HG02943 (cell line): Measurements from ENCODE around the gene FXYD6.
"Not testable (repeated sequence)": the region's sequence is repeated elsewhere in the genome, so short reads cannot be mapped to it uniquely, and the experiment has no call there.

Experiments
- ATAC-seq: cut with Tn5 transposase; IDR thresholded peaks from one replicate; pipeline ENCODE4 v1.9.1; 2021; ENCODE audit warnings: mild to moderate bottlenecking, low read depth, moderate library complexity; ENCODE audit not compliant: unreplicated experiment

FXYD6 gene, protein sequence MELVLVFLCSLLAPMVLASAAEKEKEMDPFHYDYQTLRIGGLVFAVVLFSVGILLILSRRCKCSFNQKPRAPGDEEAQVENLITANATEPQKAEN

DNA sequence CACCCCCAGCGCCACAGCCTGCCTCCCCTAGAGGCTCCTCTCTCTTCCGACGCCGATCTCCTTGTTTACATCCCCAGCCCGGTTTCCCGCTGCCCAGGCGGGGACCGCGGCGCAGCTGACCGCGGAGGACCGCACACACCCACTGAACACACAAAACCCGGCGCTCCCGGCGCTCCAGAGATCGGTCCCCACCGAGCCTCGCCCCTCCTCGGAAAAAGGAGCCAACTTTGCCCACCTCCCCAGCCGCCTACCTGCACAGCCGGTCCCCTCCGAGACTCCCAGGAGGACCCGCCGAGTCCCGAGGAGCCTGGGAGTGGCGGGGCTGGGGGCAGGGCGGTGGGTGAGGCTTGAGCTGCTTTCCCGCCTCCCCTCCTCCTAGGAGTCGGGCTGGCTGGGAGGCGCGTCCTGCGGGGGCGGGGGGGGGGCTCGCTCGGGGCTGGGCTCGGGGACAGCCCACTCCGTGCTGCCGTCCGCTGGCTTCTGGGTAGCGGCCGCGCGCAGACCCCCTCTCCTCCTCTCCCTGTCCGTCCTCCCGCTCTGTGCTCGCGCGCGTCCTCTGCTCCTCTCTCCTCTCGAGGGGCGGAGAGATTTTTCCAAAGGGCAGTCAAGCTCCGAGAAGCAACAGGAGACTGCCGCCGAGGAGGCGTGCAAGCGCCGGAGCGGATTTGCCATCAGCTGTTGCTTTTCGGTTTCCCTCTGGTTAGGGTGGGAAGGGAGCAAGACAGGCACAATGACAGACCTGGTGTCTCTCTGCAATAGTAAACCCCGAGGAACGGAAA lies at the start of gene FXYD6:
Gene FXYD6 (minus strand): TSS at position 318 of the 779 bp plus-strand sequence. CDS start 33,882 bp downstream, outside the sequence.
- ATAC-seq = no peak

DNA sequence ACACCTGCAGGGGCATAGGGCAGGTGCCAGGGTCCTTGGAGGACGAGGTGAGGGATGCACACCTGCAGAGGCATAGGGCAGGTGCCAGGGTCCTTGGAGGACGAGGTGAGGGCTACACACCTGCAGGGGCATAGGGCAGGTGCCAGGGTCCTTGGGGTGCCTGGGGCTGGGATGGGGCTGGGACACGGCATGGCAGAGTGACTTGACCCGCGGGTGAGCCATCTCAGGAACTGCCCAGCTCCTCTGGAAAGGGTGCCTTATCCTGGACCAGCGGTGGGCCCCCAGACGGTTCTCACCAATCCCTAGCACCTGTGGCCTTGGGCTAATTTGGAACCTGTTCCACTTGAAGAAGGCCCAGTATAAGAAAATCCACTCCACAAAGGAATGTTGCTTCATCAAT lies 49.7 kb upstream of the FXYD6 start:
- not testable (repeated sequence) for ATAC-seq

DNA sequence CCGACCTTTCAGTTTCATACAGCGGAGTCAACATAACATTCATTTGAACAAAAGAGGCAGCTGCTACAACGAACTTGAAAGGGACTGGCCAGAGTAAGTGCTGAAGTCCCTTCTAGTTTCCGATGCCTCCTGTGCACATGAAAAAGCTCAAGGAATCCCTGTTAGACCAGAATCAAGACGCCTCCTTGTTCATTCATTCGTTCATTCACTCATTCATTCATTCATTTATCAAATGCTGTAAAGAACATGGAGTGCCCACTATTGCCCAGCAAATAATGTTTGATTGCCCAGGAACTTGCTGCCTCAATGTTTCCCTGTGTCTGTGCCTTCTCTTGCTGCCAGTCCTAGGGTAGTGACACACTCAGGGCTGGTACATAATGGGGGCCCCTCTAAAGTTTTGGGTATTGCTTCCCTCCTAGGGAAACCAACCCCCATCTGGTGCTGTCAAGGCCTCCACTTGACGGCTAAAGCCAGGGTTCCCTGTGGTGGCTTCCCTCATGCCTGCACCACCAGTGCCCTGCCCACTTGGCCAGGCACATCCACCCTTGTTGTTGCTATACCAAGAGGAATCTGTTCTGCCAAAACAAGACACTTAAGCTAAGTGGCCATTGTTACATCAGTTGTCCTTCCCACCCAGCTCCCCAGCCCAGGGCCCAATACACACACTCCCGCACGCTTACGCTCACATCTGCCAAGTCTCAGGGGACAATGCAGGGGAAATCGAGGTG lies 48.9 kb upstream of the FXYD6 start:
- ATAC-seq = no peak

- ATAC-seq = no peak
Observed at GRCh38 chr11:117924631-117925170, 48.2 kb upstream of the FXYD6 start.

DNA sequence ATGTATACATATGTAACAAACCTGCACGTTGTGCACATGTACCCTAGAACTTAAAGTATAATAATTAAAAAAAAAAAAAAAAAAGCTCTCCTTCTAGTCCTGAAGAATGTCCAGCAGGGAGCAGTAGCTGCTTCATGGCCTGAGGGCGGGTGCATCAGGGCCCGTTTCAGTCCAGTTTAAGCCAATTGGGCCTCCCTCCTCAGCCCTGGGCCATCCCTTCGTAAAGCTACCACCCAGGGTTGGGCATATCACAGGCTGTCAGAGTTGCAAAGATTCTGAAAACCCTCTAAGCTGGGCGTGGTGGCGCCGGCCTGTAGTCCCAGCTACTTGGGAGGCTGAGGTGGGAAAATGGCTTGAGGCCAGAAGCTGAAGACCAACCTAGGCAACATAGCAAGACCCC lies 47.3 kb upstream of the FXYD6 start:
- no peak for ATAC-seq

DNA sequence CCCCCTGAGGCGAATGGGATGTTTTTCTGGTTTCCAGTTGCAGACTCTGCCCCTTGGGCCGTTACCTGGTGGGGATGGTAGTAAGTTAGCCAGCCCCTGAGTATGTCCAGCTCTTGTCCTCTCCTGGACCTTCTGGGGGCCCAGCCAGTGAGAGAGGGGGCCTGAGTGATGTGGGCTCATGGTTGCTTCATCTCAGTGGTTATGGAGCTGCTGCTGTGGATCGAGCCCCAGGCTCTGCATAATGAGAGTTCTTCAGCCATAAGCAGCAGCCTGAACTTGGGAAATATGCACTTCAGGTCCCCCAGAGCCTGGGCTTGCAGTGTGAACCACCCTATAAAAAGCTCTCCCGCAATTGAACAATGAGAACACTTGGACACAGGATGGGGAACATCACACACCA lies 46.8 kb upstream of the FXYD6 start:
- no peak for ATAC-seq

- ATAC-seq = no peak
Observed at GRCh38 chr11:117921893-117922292, 45.4 kb upstream of the FXYD6 start.

GRCh38 chr11:117921456-117921855 lies 45.0 kb upstream of the FXYD6 start:
- ATAC-seq = no peak

- no peak for ATAC-seq
Observed at GRCh38 chr11:117919781-117920221, 43.3 kb upstream of the FXYD6 start.

- no peak for ATAC-seq
Observed at GRCh38 chr11:117919341-117919740, 42.9 kb upstream of the FXYD6 start.

DNA sequence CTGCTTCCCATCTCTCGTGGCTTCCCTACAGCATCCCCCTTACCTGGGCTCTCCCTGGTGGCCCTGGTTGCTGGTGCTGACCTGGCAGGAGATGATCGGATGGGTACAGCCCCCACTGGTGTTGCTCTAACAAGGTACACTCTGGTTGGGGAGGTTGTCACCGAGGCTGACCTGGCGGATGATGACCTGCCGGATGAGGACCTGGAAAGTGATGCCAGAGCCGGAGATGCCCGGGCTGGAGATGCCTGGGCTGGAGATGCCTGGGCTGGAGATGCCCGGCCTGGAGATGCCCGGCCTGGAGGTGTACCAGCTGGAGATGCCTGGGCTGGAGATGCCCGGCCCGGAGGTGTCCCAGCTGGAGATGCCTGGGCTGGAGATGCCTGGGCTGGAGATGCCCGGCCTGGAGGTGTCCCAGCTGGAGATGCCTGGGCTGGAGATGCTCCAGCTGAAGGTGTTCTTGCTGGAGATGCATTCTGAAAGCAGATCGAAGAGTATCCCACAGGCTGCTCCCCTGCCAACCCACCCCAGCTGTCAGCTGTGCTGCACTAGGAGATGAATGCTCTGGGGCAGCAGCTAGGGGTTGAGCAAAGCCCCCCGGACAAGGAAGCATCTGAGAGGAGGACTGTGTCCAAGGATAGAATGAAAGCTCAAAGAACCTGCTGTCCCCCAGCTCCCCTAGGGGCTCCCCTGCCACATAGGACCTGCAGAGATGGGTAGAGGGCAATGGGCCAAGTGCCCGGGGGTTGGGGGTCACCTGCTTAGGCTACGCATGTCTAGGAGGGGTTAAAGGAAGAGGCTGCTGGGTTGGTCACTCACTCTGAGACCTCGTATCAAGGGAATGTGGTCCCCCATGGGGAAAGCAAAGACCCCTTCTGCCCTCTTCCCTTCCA lies 42.2 kb upstream of the FXYD6 start:
- ATAC-seq = no peak

DNA sequence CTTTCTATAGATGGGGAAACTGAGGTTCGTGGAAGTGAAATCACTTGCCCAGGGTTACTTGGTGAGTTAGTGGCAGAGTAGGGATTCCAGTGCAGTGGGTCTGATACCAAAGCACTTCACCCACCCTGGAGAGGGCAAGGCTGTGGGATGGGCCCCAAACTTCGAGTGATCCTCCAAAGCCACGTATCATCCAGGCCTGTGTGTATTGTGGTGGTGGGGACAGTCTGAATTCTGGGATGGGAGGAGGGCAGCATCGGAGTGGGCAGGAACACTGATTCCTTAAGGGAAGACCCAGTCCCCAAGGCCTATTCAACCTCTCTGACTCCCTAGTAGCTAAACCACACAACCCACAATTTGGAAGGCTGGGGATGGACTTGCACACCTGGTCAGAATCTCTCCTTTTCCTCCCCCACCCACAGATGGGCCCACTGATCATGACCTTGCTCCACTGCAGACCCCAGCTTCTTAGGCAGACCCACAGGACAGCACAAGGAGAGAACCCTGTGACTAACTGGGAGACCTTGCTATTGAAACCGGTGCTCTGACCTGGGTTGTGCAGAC lies 41.2 kb upstream of the FXYD6 start:
- ATAC-seq = no peak

- ATAC-seq = no peak
Observed at GRCh38 chr11:117916956-117917355, 40.5 kb upstream of the FXYD6 start.

DNA sequence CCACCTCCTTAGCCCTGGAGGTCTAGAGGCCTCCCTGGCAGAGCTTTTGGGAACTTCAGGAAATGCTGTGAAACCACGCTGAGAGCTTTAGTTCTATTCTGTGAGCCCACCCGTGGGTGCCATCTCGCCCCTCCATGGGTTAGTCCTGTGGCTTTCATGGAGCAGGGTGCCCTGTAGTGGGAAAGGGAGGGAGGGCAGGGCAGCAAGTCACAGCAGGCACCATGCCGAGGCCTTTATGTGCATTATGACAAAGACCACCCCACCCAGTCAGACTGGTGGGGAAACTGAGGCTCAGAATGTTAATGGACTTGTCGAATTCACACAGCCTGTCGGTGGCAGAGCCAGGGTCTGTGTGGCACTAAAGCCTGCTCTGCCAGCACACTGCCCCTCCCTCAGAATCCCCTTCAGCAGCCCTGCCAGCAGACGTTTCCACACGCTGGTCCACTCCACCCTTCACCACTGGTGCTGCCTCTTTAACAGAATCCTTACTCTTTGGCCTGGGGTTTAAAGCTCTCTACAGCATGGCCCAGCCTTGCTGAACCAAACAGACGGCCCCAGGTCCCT lies 39.3 kb upstream of the FXYD6 start:
- no peak for ATAC-seq

DNA sequence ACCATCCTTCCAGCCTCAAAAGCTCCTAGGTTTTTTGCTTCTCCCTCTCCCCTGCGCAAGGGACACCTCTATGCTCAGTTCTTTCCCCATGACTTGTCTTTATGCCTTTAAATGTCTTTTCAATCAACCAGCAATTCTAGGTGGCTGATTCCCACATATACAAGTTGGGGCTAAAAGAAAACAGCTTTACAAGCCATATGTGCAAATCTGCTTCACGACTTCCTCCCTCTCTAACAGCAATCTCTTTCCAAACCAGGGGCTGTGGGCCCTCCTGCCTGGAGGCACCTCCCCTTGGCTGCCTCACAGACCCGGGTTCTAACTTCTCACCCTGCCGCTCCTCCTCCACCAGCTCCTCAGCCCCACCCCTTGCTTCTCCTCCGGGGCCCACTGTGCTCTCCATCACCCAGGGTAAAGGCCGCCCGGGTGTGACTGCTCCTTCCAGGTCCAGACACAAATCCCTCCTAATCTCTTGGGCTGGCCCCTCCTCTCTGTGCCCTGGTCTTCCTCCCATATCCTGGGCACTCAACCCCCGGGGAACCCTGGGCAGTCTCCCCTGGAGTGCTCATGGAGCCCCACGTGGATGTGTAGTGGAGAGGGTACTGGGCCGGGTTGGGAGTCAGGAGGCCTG lies 38.6 kb upstream of the FXYD6 start:
- ATAC-seq = no peak

DNA sequence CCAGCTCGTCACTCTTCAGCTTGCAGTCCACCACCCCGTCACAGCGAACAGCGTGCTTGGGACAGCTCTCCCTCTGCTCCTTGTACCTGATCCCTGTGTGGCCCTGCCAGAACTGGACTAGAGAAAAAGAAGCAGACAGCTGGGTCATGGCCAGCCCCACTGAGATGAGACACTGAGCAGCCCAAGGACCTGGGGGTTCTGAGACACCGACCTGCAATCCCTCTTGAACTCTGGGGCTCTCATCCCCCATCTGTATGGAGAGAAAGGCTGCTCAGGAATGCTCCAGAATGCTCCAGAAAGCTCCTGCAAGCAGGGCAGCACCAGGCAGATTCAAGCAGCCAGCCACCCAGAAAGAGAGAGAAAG lies 37.9 kb upstream of the FXYD6 start:
- no peak for ATAC-seq

- ATAC-seq = no peak
Observed at GRCh38 chr11:117913736-117914397, 37.4 kb upstream of the FXYD6 start.

GRCh38 chr11:117912497-117912896 lies 36.0 kb upstream of the FXYD6 start:
- ATAC-seq = no peak

DNA sequence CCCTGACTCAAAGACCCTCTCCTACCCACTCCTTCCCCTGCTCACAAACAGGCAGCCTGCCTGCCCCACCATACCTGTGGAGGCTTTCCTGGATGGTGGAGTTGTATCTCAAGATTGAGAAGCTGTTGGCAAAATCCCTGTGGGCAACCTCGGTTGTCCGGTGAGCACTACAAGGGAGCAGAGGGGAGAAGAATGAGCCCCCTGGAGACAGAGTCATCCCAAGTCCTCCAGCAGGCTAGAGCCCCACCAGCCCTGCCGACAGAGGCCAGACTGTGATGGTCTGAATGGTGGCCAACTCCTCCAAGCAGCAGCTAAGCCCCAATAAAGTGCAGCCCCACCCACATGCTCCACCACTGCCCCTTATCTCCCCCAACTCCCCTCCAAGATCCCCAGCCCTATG lies 35.2 kb upstream of the FXYD6 start:
- ATAC-seq = no peak
